OCI-LY1 (cell line): ENCODE results near the gene EEFSEC.

Source experiments
- H2AFZ ChIP-seq: fragments of 200-600 bp; sonication (generic), shearing (Covaris generic); 2 replicates; pipeline ENCODE4 v1.6.0; 2014; ENCODE audit warnings: antibody characterized with exemption, mild to moderate bottlenecking, low read length
- H3F3A ChIP-seq: fragments of 200-600 bp; sonication (generic), shearing (Covaris generic); 2 replicates; pipeline ENCODE4 v1.6.0; 2014; ENCODE audit warnings: mild to moderate bottlenecking, antibody characterized with exemption, low read length, moderate library complexity; ENCODE audit not compliant: insufficient read depth
- H3K27ac ChIP-seq: fragments of 200-600 bp; sonication (generic); 2 replicates; pipeline ENCODE4 v1.5.1; 2014; ENCODE audit warnings: low read length, mixed run types, mild to moderate bottlenecking, low read depth; ENCODE audit not compliant: poor library complexity, severe bottlenecking
- H3K27me3 ChIP-seq: fragments of 200-600 bp; sonication (generic); 2 replicates; pipeline ENCODE4 v1.6.0; 2014; ENCODE audit warnings: antibody characterized with exemption, mild to moderate bottlenecking, low read length, moderate library complexity; ENCODE audit not compliant: insufficient read depth
- H3K36me3 ChIP-seq: fragments of 200-600 bp; sonication (generic); 2 replicates; pipeline ENCODE4 v1.6.1; 2014; ENCODE audit warnings: mild to moderate bottlenecking, antibody characterized with exemption, low read length, moderate library complexity, mixed read lengths; ENCODE audit not compliant: insufficient read depth
- H3K4me1 ChIP-seq: fragments of 200-600 bp; sonication (generic); 2 replicates; pipeline ENCODE4 v1.5.1; 2014; ENCODE audit warnings: mild to moderate bottlenecking, low read length, moderate library complexity; ENCODE audit not compliant: insufficient read depth, severe bottlenecking
- H3K4me2 ChIP-seq: fragments of 200-600 bp; sonication (generic), shearing (Covaris generic); 2 replicates; pipeline ENCODE4 v1.6.1; 2014; ENCODE audit warnings: low read length
- H3K4me3 ChIP-seq: fragments of 200-600 bp; sonication (generic); 2 replicates; pipeline ENCODE4 v1.5.1; 2014; ENCODE audit warnings: low read length, low read depth, mild to moderate bottlenecking, mixed read lengths; ENCODE audit not compliant: poor library complexity, severe bottlenecking
- H3K79me2 ChIP-seq: fragments of 200-600 bp; shearing (Covaris generic); 2 replicates; pipeline ENCODE4 v1.6.1; 2016; ENCODE audit warnings: mixed run types, low read length, mixed read lengths; ENCODE audit not compliant: insufficient read depth
- H3K9ac ChIP-seq: fragments of 200-600 bp; sonication (generic), shearing (Covaris generic); 2 replicates; pipeline ENCODE4 v1.6.1; 2014; ENCODE audit warnings: mild to moderate bottlenecking, low read length, mixed read lengths
- H3K9me2 ChIP-seq: fragments of 200-600 bp; sonication (generic), shearing (Covaris generic); 2 replicates; pipeline ENCODE4 v1.6.1; 2014; ENCODE audit warnings: low read depth, mild to moderate bottlenecking, low read length, mixed read lengths
- H3K9me3 ChIP-seq: fragments of 200-600 bp; shearing (Covaris generic); 2 replicates; pipeline ENCODE4 v1.6.1; 2014; ENCODE audit warnings: low read length, mixed read lengths
- H4K20me1 ChIP-seq: fragments of 200-600 bp; sonication (generic), shearing (Covaris generic); 2 replicates; pipeline ENCODE4 v1.6.0; 2016; ENCODE audit warnings: mild to moderate bottlenecking, low read length; ENCODE audit not compliant: insufficient read depth
- EZH2 ChIP-seq: fragments of 200-600 bp; sonication (generic), shearing (Covaris generic); IDR thresholded peaks from 2 replicates; pipeline ENCODE4 v1.8.0; 2017; ENCODE audit warnings: borderline replicate concordance, mixed run types, mild to moderate bottlenecking, antibody characterized with exemption, low read length, moderate library complexity, mixed read lengths
- TF ChIP-seq, protein P1 (sequence below): fragments of 200-600 bp; sonication (generic), shearing (Covaris generic); IDR thresholded peaks from 2 replicates; pipeline ENCODE4 v1.5.1; 2017; ENCODE audit warnings: mild to moderate bottlenecking, antibody characterized with exemption, low read length, moderate library complexity, mixed read lengths

The EEFSEC gene

DNA sequence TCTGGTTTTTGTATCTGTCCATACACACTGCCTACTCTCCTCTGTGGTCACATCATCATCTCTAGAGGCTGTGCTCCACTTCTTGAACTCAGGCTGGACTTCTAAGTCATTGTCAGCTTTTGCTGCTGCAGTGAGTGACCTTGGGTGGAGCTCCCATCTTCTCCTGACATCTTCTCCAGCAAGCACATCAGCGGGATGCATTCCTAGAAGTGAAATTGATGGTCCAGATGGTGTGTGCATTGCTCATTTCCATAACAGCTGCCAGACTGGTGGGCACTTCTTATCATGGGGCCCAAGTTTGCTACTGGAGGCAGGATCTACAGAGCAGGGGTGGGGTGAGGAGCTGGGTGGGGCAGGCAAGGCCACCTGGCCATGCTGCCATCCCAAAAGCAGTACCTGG lies 203.5 kb downstream of the EEFSEC start:
- H3K9me2 ChIP-seq = no peaks in the 10 kb centered on the region
- H3K79me2 ChIP-seq = no peaks in the 10 kb centered on the region
- no peak overlapping the region for H3K4me3 ChIP-seq
- no peak overlapping the region for H3K4me2 ChIP-seq
- no peaks in the 10 kb centered on the region for H3K4me1 ChIP-seq
- no peaks in the 10 kb centered on the region for H3F3A ChIP-seq
- no peaks in the 10 kb centered on the region for H3K27me3 ChIP-seq
- no peak overlapping the region for H3K27ac ChIP-seq
- no peak overlapping the region for H3K9ac ChIP-seq
- H4K20me1 ChIP-seq = no peaks in the 10 kb centered on the region
- H3K36me3 ChIP-seq = no peaks in the 10 kb centered on the region
- H3K9me3 ChIP-seq = no peaks in the 10 kb centered on the region
- TF ChIP-seq, protein P1, sequence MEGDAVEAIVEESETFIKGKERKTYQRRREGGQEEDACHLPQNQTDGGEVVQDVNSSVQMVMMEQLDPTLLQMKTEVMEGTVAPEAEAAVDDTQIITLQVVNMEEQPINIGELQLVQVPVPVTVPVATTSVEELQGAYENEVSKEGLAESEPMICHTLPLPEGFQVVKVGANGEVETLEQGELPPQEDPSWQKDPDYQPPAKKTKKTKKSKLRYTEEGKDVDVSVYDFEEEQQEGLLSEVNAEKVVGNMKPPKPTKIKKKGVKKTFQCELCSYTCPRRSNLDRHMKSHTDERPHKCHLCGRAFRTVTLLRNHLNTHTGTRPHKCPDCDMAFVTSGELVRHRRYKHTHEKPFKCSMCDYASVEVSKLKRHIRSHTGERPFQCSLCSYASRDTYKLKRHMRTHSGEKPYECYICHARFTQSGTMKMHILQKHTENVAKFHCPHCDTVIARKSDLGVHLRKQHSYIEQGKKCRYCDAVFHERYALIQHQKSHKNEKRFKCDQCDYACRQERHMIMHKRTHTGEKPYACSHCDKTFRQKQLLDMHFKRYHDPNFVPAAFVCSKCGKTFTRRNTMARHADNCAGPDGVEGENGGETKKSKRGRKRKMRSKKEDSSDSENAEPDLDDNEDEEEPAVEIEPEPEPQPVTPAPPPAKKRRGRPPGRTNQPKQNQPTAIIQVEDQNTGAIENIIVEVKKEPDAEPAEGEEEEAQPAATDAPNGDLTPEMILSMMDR = no peak
- no peak for TF ChIP-seq EZH2
- no peak overlapping the region for H2AFZ ChIP-seq

GRCh38 chr3:128357538-128357937 lies 204.3 kb downstream of the EEFSEC start:
- H3K9me3 ChIP-seq = no peaks in the 10 kb centered on the region
- no peaks in the 10 kb centered on the region for H3K79me2 ChIP-seq
- H3K36me3 ChIP-seq = no peaks in the 10 kb centered on the region
- no peaks in the 10 kb centered on the region for H3F3A ChIP-seq
- H3K4me1 ChIP-seq = no peaks in the 10 kb centered on the region
- H3K4me3 ChIP-seq = no peak overlapping the region
- no peak overlapping the region for H3K27ac ChIP-seq
- TF ChIP-seq EZH2 = no peak
- TF ChIP-seq, protein P1 = no peak
- no peaks in the 10 kb centered on the region for H4K20me1 ChIP-seq
- no peak overlapping the region for H3K4me2 ChIP-seq
- H2AFZ ChIP-seq = no peak overlapping the region
- no peak overlapping the region for H3K9ac ChIP-seq
- no peaks in the 10 kb centered on the region for H3K9me2 ChIP-seq
- H3K27me3 ChIP-seq = no peaks in the 10 kb centered on the region

DNA sequence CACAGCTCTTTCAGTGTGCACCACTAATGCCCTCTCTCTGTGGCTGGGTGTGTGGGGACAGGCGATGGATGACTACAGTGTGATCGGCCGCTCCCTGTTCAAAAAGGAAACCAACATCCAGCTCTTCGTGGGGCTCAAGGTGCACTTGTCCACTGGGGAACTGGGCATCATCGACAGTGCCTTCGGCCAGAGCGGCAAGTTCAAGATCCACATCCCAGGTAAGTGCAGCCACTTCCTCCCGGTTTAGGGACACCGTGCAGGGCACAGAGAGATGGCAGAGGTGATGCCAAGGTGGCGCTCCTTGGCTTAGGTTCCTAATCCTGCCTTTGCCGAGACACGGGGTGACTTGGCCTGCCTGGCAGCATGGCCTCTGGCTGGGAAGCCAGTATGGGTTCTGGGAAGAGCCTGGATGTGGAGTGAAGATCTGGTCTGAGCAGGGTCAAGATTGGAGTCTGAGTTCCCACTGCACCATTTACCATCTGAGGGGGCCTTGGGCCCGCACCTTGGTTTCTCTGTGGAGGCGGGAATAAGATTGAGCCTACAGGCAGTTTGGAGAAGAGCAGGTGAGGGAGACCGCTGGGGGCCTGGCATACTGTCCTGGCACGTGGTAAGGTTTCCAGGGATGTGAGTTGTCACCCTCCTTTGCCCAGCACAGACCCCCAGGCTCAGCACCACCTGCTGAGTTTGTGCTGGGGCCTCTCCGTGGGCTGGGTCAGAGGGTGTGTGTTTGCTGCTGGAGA lies 205.0 kb downstream of the EEFSEC start:
- Histone ChIP-seq H3K9me2 (no peaks in the 10 kb centered on the region), H3K4me1 (no peaks in the 10 kb centered on the region), H4K20me1 (no peaks in the 10 kb centered on the region), H3K4me2 (no peak overlapping the region), H3K4me3 (no peak overlapping the region), H3K79me2 (no peaks in the 10 kb centered on the region), H2AFZ (no peak overlapping the region), H3K27ac (no peak overlapping the region), H3F3A (no peaks in the 10 kb centered on the region), H3K27me3 (no peaks in the 10 kb centered on the region), H3K9me3 (no peaks in the 10 kb centered on the region), H3K36me3 (no peaks in the 10 kb centered on the region), H3K9ac (no peak overlapping the region)
- no peak for TF ChIP-seq EZH2
- TF ChIP-seq, protein P1 = no peak
